K562 (cell line): ENCODE results near the gene PCSK6. TPM values are rescaled to one million over a fixed set of nuclear protein-coding genes. Genes with fewer than 3 reads are reported as not detected.

Experiments
- ATAC-seq: fragments of 200-7000 bp; cut with Tn5 transposase; 3 replicates; pipeline ENCODE4 v1.9.1; 2020; ENCODE audit warnings: moderate library complexity
- BruUV-seq: library from RNA; stranded (reverse); fragments of 400-500 nt; replicated peaks from 2 replicates; lab custom pipeline; 2021; lab: Mats Ljungman, UMichigan
- CTCF ChIA-PET: fragments of 300-600 bp; formaldehyde crosslinking; extraction: SDS; loops from one replicate; lab custom pipeline; 2021; ENCODE audit warnings: low intra/inter-chr PET ratio; lab: Yijun Ruan, JAX
- POLR2A ChIA-PET: fragments of 300-600, 350-650 bp; sonication (Branson Sonifier 250); formaldehyde crosslinking; extraction: SDS; loops from one replicate; lab custom pipeline; 2021; ENCODE audit warnings: antibody characterized with exemption, inconsistent platforms; lab: Yijun Ruan, JAX
- DNase-seq, 4 experiments: peaks; one replicate each; pipeline versions ENCODE4 v3.0.0 to v3.0.0-alpha.2; 2011 to 2018; ENCODE audit warnings: low spot score in 3 of 4, mixed read lengths in 3 of 4; ENCODE audit errors: extremely low read depth in 1 of 4
- FAIRE-seq: peaks from 2 replicates; lab custom pipeline; 2011; peaks lifted over from hg19 to GRCh38; lab: Jason Lieb, UNC
- H2AFZ ChIP-seq: 2 replicates; pipeline ENCODE4 v1.6.0; 2011; ENCODE audit warnings: low read depth, low read length, control low read depth, inconsistent platforms
- H3K27ac ChIP-seq: fragments of 200-600 bp; 3 replicates; pipeline ENCODE4 v1.8.0; 2011; ENCODE audit warnings: low read depth, mild to moderate bottlenecking, control low read depth, inconsistent platforms, low read length, moderate library complexity, mixed read lengths; ENCODE audit errors: extremely low read depth
- H3K27me3 ChIP-seq, 2 experiments: fragments of 300-600 bp in 1 of 2; 2 replicates in 1 of 2; 3 replicates in 1 of 2; pipeline versions ENCODE4 v1.6.0 to v1.8.0; 2011; ENCODE audit warnings: inconsistent platforms in 2 of 2, low read length in 2 of 2, mild to moderate bottlenecking in 1 of 2, mixed read lengths in 1 of 2, moderate library complexity in 1 of 2; ENCODE audit not compliant: control insufficient read depth in 2 of 2, insufficient read depth in 2 of 2
- H3K36me3 ChIP-seq: fragments of 300-600 bp; 3 replicates; pipeline ENCODE4 v1.8.0; 2011; ENCODE audit warnings: mild to moderate bottlenecking, low read length, inconsistent platforms; ENCODE audit not compliant: control insufficient read depth, insufficient read depth
- H3K4me1 ChIP-seq, 2 experiments: fragments of 200-600 bp in 1 of 2; replicated peaks in 1 of 2; 2 replicates in 1 of 2; 3 replicates in 1 of 2; pipeline versions ENCODE4 v1.5.1 to v1.8.0; 2011; ENCODE audit warnings: inconsistent platforms in 2 of 2, low read length in 2 of 2, mild to moderate bottlenecking in 1 of 2, mixed read lengths in 1 of 2, moderate library complexity in 1 of 2; ENCODE audit not compliant: control insufficient read depth in 2 of 2, insufficient read depth in 2 of 2
- H3K4me2 ChIP-seq: 2 replicates; pipeline ENCODE4 v1.6.1; 2011; ENCODE audit warnings: low read length, control low read depth, inconsistent platforms, mixed read lengths; ENCODE audit not compliant: insufficient read depth
- H3K4me3 ChIP-seq: fragments of 200-600 bp; sonication (generic), shearing (Covaris generic); 2 replicates; pipeline ENCODE4 v1.5.1; 2016; ENCODE audit warnings: control low read depth, inconsistent platforms
- H3K79me2 ChIP-seq: fragments of 200-600 bp; 3 replicates; pipeline ENCODE4 v1.8.0; 2011; ENCODE audit warnings: low read length, inconsistent platforms; ENCODE audit not compliant: control insufficient read depth, insufficient read depth
- H3K9ac ChIP-seq, 2 experiments: 2 replicates each; pipeline versions ENCODE4 v1.6.0 to v1.6.1; 2011; ENCODE audit warnings: low read depth in 2 of 2, low read length in 2 of 2, control low read depth in 1 of 2, inconsistent platforms in 1 of 2, mild to moderate bottlenecking in 1 of 2, mixed read lengths in 1 of 2; ENCODE audit not compliant: insufficient read depth in 1 of 2
- H3K9me1 ChIP-seq: one replicate; pipeline ENCODE4 v1.6.0; 2011; ENCODE audit warnings: inconsistent platforms, mild to moderate bottlenecking, low read length, moderate library complexity; ENCODE audit not compliant: control insufficient read depth, insufficient read depth
- H3K9me3 ChIP-seq: replicated peaks from 2 replicates; pipeline ENCODE4 v1.5.1; 2011; ENCODE audit warnings: low read depth, low read length, inconsistent platforms; ENCODE audit not compliant: control insufficient read depth, insufficient read depth
- H4K20me1 ChIP-seq: replicated peaks from 2 replicates; pipeline ENCODE4 v1.6.1; 2011; ENCODE audit warnings: low read length, inconsistent platforms, mixed read lengths; ENCODE audit not compliant: control insufficient read depth, insufficient read depth
- HDGF ChIP-seq: fragments of 450-650 bp; IDR thresholded peaks from 2 replicates; pipeline ENCODE4 v1.6.1; 2016
- KDM1A ChIP-seq, 2 experiments: fragments of 450-650 bp; IDR thresholded peaks; 2 replicates each; pipeline ENCODE4 v1.6.1; 2016; ENCODE audit warnings: mild to moderate bottlenecking in 2 of 2
- NONO ChIP-seq, 2 experiments: fragments of 200-400 bp in 1 of 2; fragments of 450-650 bp in 1 of 2; formaldehyde crosslinking in 1 of 2; IDR thresholded peaks; 2 replicates each; pipeline ENCODE4 v1.6.1; 2017; ENCODE audit warnings: low read depth in 2 of 2, mild to moderate bottlenecking in 2 of 2, moderate library complexity in 2 of 2, low read length in 1 of 2
- PTTG1 ChIP-seq: fragments of 450-650 bp; IDR thresholded peaks from 2 replicates; pipeline ENCODE4 v1.6.1; 2016; ENCODE audit warnings: low read depth, mild to moderate bottlenecking, missing genetic modification characterization, missing compliant biosample characterization
- SETDB1 ChIP-seq: IDR thresholded peaks from one replicate; pipeline ENCODE4 v1.6.1; 2012; ENCODE audit warnings: low read length, control low read depth, inconsistent platforms
- ZNF778 ChIP-seq: fragments of 450-650 bp; formaldehyde crosslinking; IDR thresholded peaks from 2 replicates; pipeline ENCODE4 v1.4.0; 2020; ENCODE audit warnings: mild to moderate bottlenecking, moderate library complexity
- WGBS: fragments of 100-300 bp; shearing (Covaris generic); methylation state at CpG from one replicate; pipeline ENCODE4 v1.1.6; 2016; ENCODE audit warnings: low coverage, mixed read lengths; ENCODE audit not compliant: insufficient coverage; ENCODE audit errors: missing lambda C conversion rate; 5-methylcytosine and 5-hydroxymethylcytosine counted together
- in situ Hi-C: fragments of 300-500 bp; cut with MboI; formaldehyde crosslinking; loops from 4 replicates; pipeline ENCODE4 v1.15.0; 2018; ENCODE audit warnings: inconsistent platforms, mixed read lengths
- intact Hi-C: fragments of 100-400 bp; cut with micrococcal nuclease; formaldehyde crosslinking; loops from 2 replicates; pipeline ENCODE4 v1.14.2; 2022
- polyA plus RNA-seq, 8 experiments: library from polyadenylated mRNA; depleted of rRNA in 4 of 8; stranded (reverse) in 5 of 8; unstranded in 3 of 8; fragments of >200 nt; fragmentation: Nextera tagmentation in 2 of 8; fragmentation: Illumina TruSeq in 1 of 8; extraction: Ambion mirVana in 2 of 8; extraction: Trizol in 1 of 8; gene quantifications; 2 replicates each; pipeline versions ENCODE4 v1.2.1 to v1.2.3, GENCODE V29; 2011 to 2014; ENCODE audit warnings: inconsistent platforms in 1 of 8, missing spikeins in 1 of 8
- total RNA-seq, 7 experiments: library from RNA; depleted of rRNA in 6 of 7; stranded (reverse); fragments of >200 nt in 6 of 7; fragmentation: Illumina TruSeq in 2 of 7; extraction: Trizol in 2 of 7; gene quantifications; 2 replicates each; pipeline versions ENCODE4 v1.2.1 to v1.2.3, GENCODE V29; 2011 to 2021; ENCODE audit warnings: low replicate concordance in 1 of 7
- TF ChIP-seq, protein P1 (sequence below): fragments of 250-450 bp; sonication (Bioruptor Pico); IDR thresholded peaks from 2 replicates; pipeline ENCODE4 v1.4.0; 2020
- TF ChIP-seq, protein P2 (sequence below): fragments of 250-450 bp; sonication (Bioruptor Pico); IDR thresholded peaks from 2 replicates; pipeline ENCODE4 v1.5.0; 2021
- TF ChIP-seq, protein P3 (sequence below): sonication (generic); formaldehyde crosslinking; IDR thresholded peaks from 2 replicates; pipeline ENCODE4 v1.9.0; 2022; ENCODE audit warnings: mild to moderate bottlenecking, missing genetic modification reagents
- TF ChIP-seq, protein P4 (sequence below): fragments of 450-650 bp; IDR thresholded peaks from one replicate; pipeline ENCODE4 v1.6.1; 2018; ENCODE audit warnings: mild to moderate bottlenecking, moderate library complexity; ENCODE audit not compliant: partially characterized antibody

Gene PCSK6
- total and polyA plus RNA-seq, 9 of the 15 experiments (the other 6 are each of a cell fraction or from before 2014, with no cell fraction given) = 2.2 to 32.6 (median 14.5) TPM

DNA sequence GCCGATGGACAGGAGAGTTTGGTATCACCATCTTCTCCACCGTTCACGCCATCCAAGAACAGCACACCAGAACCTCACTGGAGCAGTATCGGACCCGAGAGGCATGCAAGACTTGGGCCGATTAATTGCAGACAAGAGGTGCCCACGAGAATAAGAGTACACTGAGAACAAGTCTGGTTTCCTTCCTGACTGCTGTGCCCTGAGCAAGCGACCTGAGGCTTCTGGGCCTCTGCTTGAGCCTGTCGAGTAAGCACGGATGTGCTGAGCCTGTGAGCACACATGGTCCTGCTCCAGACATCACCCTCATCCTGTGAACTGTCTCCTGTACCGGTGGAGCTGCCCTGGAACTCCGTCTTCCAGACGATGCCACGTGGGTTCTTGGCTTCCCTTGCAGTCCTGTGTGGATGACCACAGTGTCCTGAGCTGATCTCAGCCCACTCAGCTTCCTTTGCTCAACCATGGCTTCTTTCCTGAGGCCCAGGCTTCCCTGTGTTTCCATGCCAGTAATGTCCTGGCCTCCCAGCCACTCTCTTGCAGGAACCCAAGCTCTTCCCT lies 160.1 kb downstream of the PCSK6 start:
- Histone ChIP-seq H3K4me3 (no peak overlapping the region), H2AFZ (no peak overlapping the region), H4K20me1 (no peaks in the 10 kb centered on the region), H3K9ac (no peak overlapping the region), H3K9me1 (no peaks in the 10 kb centered on the region), H3K4me1 (peaks cover 0 to 2% of the 10 kb centered on the region in 2 experiments; a peak in 2 of 5 replicates), H3K27ac (no peak overlapping the region), H3K36me3 (no peaks in the 10 kb centered on the region), H3K27me3 (peaks cover 0 to 11% of the 10 kb centered on the region in 2 experiments; a peak in 2 of 5 replicates), H3K9me3 (peaks cover 3% of the 10 kb centered on the region), H3K79me2 (no peaks in the 10 kb centered on the region), H3K4me2 (no peak overlapping the region)
- in situ Hi-C loops (no loop called here), intact Hi-C loops (no loop called here)
- no TSS peak for BruUV-seq
- WGBS = 34% methylated on average over 14 of the region's 14 CpGs
- ATAC-seq = no peak
- TF ChIP-seq NONO (IDR thresholded peaks at IDR 0.05; ENCODE audit: low read depth in 2 of 2, low read length in 1 of 2) (no peak), PTTG1 (tag) (no peak), KDM1A (IDR thresholded peaks at IDR 0.05) (no peak), HDGF (no peak), SETDB1 (no peak), ZNF778 (CRISPR knock-in tag) (no peak)
- TF ChIP-seq, protein P1, sequence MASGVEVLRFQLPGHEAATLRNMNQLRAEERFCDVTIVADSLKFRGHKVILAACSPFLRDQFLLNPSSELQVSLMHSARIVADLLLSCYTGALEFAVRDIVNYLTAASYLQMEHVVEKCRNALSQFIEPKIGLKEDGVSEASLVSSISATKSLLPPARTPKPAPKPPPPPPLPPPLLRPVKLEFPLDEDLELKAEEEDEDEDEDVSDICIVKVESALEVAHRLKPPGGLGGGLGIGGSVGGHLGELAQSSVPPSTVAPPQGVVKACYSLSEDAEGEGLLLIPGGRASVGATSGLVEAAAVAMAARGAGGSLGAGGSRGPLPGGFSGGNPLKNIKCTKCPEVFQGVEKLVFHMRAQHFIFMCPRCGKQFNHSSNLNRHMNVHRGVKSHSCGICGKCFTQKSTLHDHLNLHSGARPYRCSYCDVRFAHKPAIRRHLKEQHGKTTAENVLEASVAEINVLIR (CRISPR knock-in tag) = no peak
- TF ChIP-seq, protein P2, sequence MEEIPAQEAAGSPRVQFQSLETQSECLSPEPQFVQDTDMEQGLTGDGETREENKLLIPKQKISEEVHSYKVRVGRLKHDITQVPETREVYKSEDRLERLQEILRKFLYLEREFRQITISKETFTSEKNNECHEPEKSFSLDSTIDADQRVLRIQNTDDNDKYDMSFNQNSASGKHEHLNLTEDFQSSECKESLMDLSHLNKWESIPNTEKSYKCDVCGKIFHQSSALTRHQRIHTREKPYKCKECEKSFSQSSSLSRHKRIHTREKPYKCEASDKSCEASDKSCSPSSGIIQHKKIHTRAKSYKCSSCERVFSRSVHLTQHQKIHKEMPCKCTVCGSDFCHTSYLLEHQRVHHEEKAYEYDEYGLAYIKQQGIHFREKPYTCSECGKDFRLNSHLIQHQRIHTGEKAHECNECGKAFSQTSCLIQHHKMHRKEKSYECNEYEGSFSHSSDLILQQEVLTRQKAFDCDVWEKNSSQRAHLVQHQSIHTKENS (CRISPR knock-in tag) = no peak
- TF ChIP-seq, protein P3, sequence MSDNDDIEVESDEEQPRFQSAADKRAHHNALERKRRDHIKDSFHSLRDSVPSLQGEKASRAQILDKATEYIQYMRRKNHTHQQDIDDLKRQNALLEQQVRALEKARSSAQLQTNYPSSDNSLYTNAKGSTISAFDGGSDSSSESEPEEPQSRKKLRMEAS (CRISPR knock-in tag) = no peak
- TF ChIP-seq, protein P4, sequence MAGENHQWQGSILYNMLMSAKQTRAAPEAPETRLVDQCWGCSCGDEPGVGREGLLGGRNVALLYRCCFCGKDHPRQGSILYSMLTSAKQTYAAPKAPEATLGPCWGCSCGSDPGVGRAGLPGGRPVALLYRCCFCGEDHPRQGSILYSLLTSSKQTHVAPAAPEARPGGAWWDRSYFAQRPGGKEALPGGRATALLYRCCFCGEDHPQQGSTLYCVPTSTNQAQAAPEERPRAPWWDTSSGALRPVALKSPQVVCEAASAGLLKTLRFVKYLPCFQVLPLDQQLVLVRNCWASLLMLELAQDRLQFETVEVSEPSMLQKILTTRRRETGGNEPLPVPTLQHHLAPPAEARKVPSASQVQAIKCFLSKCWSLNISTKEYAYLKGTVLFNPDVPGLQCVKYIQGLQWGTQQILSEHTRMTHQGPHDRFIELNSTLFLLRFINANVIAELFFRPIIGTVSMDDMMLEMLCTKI = no peak
- POLR2A ChIA-PET = interaction anchor here (0.6 kb wide), 1 partner anchor 162 kb away, joined by 4 read pairs; no protein-coding TSS in a partner anchor
- CTCF ChIA-PET = no interaction called here
- FAIRE-seq = no peak
- DNase-seq = no peak
